Measurements from ENCODE around the gene ABCG2. TPM values are rescaled to one million over a fixed set of nuclear protein-coding genes. Genes with fewer than 3 reads are reported as not detected.

Gene ABCG2
- total RNA-seq, 3 donors from 2014 or later (not counting 1 experiment from before 2014, with no cell fraction given), result 0.19 to 0.73 (median 0.61) TPM

GRCh38 chr4:88166608-88167007 is 8.2 kb upstream of the ABCG2 start:
- DNase-seq, result no peak
- WGBS (ENCODE audit: insufficient coverage), result 84% methylated on average over 1 of the region's 3 CpGs
- H3K9me3 ChIP-seq (ENCODE audit: control insufficient read depth, insufficient read depth, low read length), result no peaks in the 10 kb centered on the region
- Mint-ChIP-seq H3K27ac (no peak overlapping the region), H3K9me3 (no peaks in the 10 kb centered on the region), H3K36me3 (no peaks in the 10 kb centered on the region), H3K4me3 (no peak overlapping the region), H3K27me3 (ENCODE audit: low read depth in 2 of 2) (peaks cover 0 to 10% of the 10 kb centered on the region in 2 donors), H3K4me1 (no peaks in the 10 kb centered on the region)
- H3K4me1 ChIP-seq (ENCODE audit: control insufficient read depth, insufficient read depth, low read length), result no peaks in the 10 kb centered on the region
- ATAC-seq, result no peak
- H3K27ac ChIP-seq (ENCODE audit: low read length), result no peak overlapping the region
- intact Hi-C loops (cut with micrococcal nuclease), result no loop called here
- H3K4me3 ChIP-seq (ENCODE audit: low read length), result no peak overlapping the region
- no peaks in the 10 kb centered on the region for H3K27me3 ChIP-seq (ENCODE audit: control insufficient read depth, insufficient read depth, low read length)
- H3K36me3 ChIP-seq (ENCODE audit: control insufficient read depth, insufficient read depth, low read length), result no peaks in the 10 kb centered on the region
- no peak for TF ChIP-seq CTCF (IDR thresholded peaks at IDR 0.05)

DNA sequence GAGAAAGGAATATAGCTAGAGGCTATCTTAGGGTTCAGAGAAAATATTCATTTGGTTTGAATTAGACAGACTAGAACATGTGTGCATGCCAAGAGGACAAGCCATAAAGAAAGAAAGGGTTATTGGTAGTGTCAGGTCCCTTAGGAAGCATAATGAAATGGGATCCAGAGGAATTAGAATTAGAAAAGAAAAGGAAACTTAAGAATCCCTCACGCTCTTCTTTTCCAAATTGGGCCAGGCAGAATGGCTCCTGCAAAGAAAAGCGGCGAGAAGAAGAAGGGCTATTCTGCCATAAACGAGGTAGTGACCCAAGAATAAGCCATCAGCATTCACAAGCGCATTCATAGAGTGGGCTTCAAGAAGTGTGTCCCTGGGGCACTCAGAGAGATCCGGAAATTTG is 4.9 kb upstream of the ABCG2 start:
- no peak overlapping the region for H3K27ac Mint-ChIP-seq
- ATAC-seq, result no peak

DNA sequence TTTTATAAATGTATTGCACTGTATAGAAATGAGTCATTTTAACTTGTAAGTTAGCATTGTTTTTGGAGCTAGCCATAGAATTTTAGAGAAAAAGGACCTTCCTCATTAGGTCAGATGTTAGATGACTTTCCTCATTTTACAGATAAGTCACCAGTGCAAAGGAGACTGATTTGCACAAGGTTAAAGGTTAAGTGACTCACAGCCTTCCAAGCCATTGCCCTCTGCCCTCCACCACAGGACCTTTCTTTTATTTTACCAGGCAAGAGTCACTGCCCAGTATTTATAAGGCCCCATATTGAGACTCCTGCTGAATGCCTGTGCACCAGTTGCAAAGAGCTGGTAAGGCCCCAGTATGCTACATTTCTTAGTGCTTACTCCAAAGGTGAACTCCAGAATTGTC is 4.2 kb upstream of the ABCG2 start:
- no peaks in the 10 kb centered on the region for H3K9me3 Mint-ChIP-seq
- Histone ChIP-seq H3K27me3 (ENCODE audit: control insufficient read depth, insufficient read depth, low read length) (no peaks in the 10 kb centered on the region), H3K4me3 (ENCODE audit: low read length) (no peak overlapping the region), H3K4me1 (ENCODE audit: control insufficient read depth, insufficient read depth, low read length) (peaks cover 7% of the 10 kb centered on the region), H3K9me3 (ENCODE audit: control insufficient read depth, insufficient read depth, low read length) (no peaks in the 10 kb centered on the region), H3K36me3 (ENCODE audit: control insufficient read depth, insufficient read depth, low read length) (no peaks in the 10 kb centered on the region), H3K27ac (ENCODE audit: low read length) (no peak overlapping the region)
- H3K4me3 Mint-ChIP-seq, result no peak overlapping the region
- no peaks in the 10 kb centered on the region for H3K36me3 Mint-ChIP-seq
- no peak for TF ChIP-seq CTCF (IDR thresholded peaks at IDR 0.05)
- no peak for DNase-seq
- H3K4me1 Mint-ChIP-seq, result peaks cover 6 to 8% of the 10 kb centered on the region in 2 donors
- ATAC-seq, result no peak
- intact Hi-C loops (cut with micrococcal nuclease), result no loop called here
- H3K27me3 Mint-ChIP-seq (ENCODE audit: low read depth in 2 of 2), result peaks cover 0 to 13% of the 10 kb centered on the region in 2 donors
- H3K27ac Mint-ChIP-seq, result no peak overlapping the region

More for the DNA sequence above, 4.9 kb upstream of the ABCG2 start:
- H3K4me1 ChIP-seq (ENCODE audit: control insufficient read depth, insufficient read depth, low read length), result peaks cover 7% of the 10 kb centered on the region
- Mint-ChIP-seq H3K4me1 (peaks cover 1 to 2% of the 10 kb centered on the region in 2 donors), H3K27me3 (ENCODE audit: low read depth in 2 of 2) (peaks cover 0 to 5% of the 10 kb centered on the region in 2 donors), H3K9me3 (no peaks in the 10 kb centered on the region), H3K4me3 (no peak overlapping the region), H3K36me3 (no peaks in the 10 kb centered on the region)
- 93% methylated on average over 6 of the region's 6 CpGs for WGBS (ENCODE audit: insufficient coverage)
- no peak for TF ChIP-seq CTCF (IDR thresholded peaks at IDR 0.05)
- H3K4me3 ChIP-seq (ENCODE audit: low read length), result no peak overlapping the region
- no peaks in the 10 kb centered on the region for H3K27me3 ChIP-seq (ENCODE audit: control insufficient read depth, insufficient read depth, low read length)
- no peak overlapping the region for H3K27ac ChIP-seq (ENCODE audit: low read length)
- intact Hi-C loops (cut with micrococcal nuclease), result no loop called here
- no peak for DNase-seq
- H3K9me3 ChIP-seq (ENCODE audit: control insufficient read depth, insufficient read depth, low read length), result no peaks in the 10 kb centered on the region
- H3K36me3 ChIP-seq (ENCODE audit: control insufficient read depth, insufficient read depth, low read length), result no peaks in the 10 kb centered on the region

GRCh38 chr4:88159229-88159725 is 838 bp upstream of the ABCG2 start:
- H3K4me3 Mint-ChIP-seq, result peak overlapping the region; percentile 67
- peaks cover 6 to 9% of the 10 kb centered on the region in 2 donors for H3K4me1 Mint-ChIP-seq
- 27% methylated on average over 13 of the region's 14 CpGs for WGBS (ENCODE audit: insufficient coverage)
- H3K4me3 ChIP-seq (ENCODE audit: low read length), result peak overlapping the region; percentile 16
- H3K36me3 ChIP-seq (ENCODE audit: control insufficient read depth, insufficient read depth, low read length), result no peaks in the 10 kb centered on the region
- H3K27me3 ChIP-seq (ENCODE audit: control insufficient read depth, insufficient read depth, low read length), result no peaks in the 10 kb centered on the region
- H3K36me3 Mint-ChIP-seq, result no peaks in the 10 kb centered on the region
- H3K27ac ChIP-seq (ENCODE audit: low read length), result no peak overlapping the region
- ATAC-seq (no peak), DNase-seq (no peak)
- no peaks in the 10 kb centered on the region for H3K9me3 ChIP-seq (ENCODE audit: control insufficient read depth, insufficient read depth, low read length)
- H3K27me3 Mint-ChIP-seq (ENCODE audit: low read depth in 2 of 2), result peaks cover 0 to 13% of the 10 kb centered on the region in 2 donors
- no peak overlapping the region for H3K27ac Mint-ChIP-seq
- H3K9me3 Mint-ChIP-seq, result no peaks in the 10 kb centered on the region
- H3K4me1 ChIP-seq (ENCODE audit: control insufficient read depth, insufficient read depth, low read length), result peaks cover 7% of the 10 kb centered on the region
- no peak for TF ChIP-seq CTCF (IDR thresholded peaks at IDR 0.05)
- intact Hi-C loops (cut with micrococcal nuclease), result no loop called here
